Endodermal cell (in vitro differentiated cells): ENCODE measurements around the gene MARCHF3. TPM values are rescaled to one million over a fixed set of nuclear protein-coding genes. Genes with fewer than 3 reads are reported as not detected.

Experiments
- DNase-seq: peaks from one replicate; pipeline ENCODE4 v3.0.0-alpha.2; 2017
- H3K27ac ChIP-seq: 2 replicates; pipeline ENCODE4 v1.5.1; 2013; ENCODE audit warnings: mild to moderate bottlenecking, low read depth, low read length, moderate library complexity
- H3K27me3 ChIP-seq: 2 replicates; pipeline ENCODE4 v1.6.1; 2013; ENCODE audit warnings: mild to moderate bottlenecking, low read length, moderate library complexity; ENCODE audit not compliant: insufficient read depth, control insufficient read depth, poor library complexity, severe bottlenecking
- H3K36me3 ChIP-seq: 2 replicates; pipeline ENCODE4 v1.7.0; 2013; ENCODE audit warnings: mild to moderate bottlenecking, low read length, moderate library complexity; ENCODE audit not compliant: control insufficient read depth, insufficient read depth
- H3K4me1 ChIP-seq: one replicate; pipeline ENCODE4 v1.7.0; 2013; ENCODE audit warnings: low read length; ENCODE audit not compliant: control insufficient read depth, insufficient read depth
- H3K4me3 ChIP-seq: 2 replicates; pipeline ENCODE4 v1.5.1; 2013; ENCODE audit warnings: mild to moderate bottlenecking, low read length, moderate library complexity
- H3K9ac ChIP-seq: 2 replicates; pipeline ENCODE4 v1.6.1; 2013; ENCODE audit warnings: mild to moderate bottlenecking, low read length, moderate library complexity; ENCODE audit not compliant: poor library complexity, severe bottlenecking; ENCODE audit errors: extremely low read depth
- H3K9me3 ChIP-seq: 2 replicates; pipeline ENCODE4 v1.6.1; 2013; ENCODE audit warnings: mild to moderate bottlenecking, low read length, moderate library complexity; ENCODE audit not compliant: control insufficient read depth
- H3K27ac Mint-ChIP-seq: 2 replicates; pipeline ENCODE4 v1.8.0; 2020; ENCODE audit warnings: mixed read lengths
- H3K27me3 Mint-ChIP-seq: 2 replicates; pipeline ENCODE4 v1.8.0; 2021; ENCODE audit warnings: mild to moderate bottlenecking, mixed read lengths; ENCODE audit not compliant: insufficient read depth
- H3K36me3 Mint-ChIP-seq: 2 replicates; pipeline ENCODE4 v1.8.0; 2020; ENCODE audit warnings: low read depth, mixed read lengths
- H3K4me1 Mint-ChIP-seq: 2 replicates; pipeline ENCODE4 v1.8.0; 2020; ENCODE audit warnings: mixed read lengths
- H3K4me3 Mint-ChIP-seq: 2 replicates; pipeline ENCODE4 v1.8.0; 2020; ENCODE audit warnings: mild to moderate bottlenecking, moderate library complexity, mixed read lengths
- H3K9me3 Mint-ChIP-seq: 2 replicates; pipeline ENCODE4 v1.8.0; 2020; ENCODE audit warnings: mild to moderate bottlenecking, mixed read lengths
- WGBS, 2 experiments: methylation state at CpG; one replicate each; pipeline versions ENCODE4 v1.1.5 to v1.1.7; 2013; ENCODE audit warnings: missing lambda C conversion rate in 2 of 2, mixed read lengths in 1 of 2; ENCODE audit not compliant: insufficient coverage in 1 of 2, insufficient read length in 1 of 2; 5-methylcytosine and 5-hydroxymethylcytosine counted together
- total RNA-seq, 2 donors: library from RNA; stranded (reverse); fragmentation: NEBNext Ultra II Directional in 1 of 2; extraction: Animal tissue kit (Norgen Biotek cat#: 25700) in 1 of 2; gene quantifications; 2 replicates in 1 of 2; 3 replicates in 1 of 2; pipeline ENCODE4 v1.2.1, GENCODE V29; 2021
- TF ChIP-seq, protein P1 (sequence below): fragments of 200-600 bp; sonication (generic); conservative IDR thresholded peaks from 2 replicates; pipeline ENCODE4 v1.5.0; 2021; ENCODE audit warnings: antibody characterized with exemption, mild to moderate bottlenecking

The MARCHF3 gene
- total RNA-seq, 2 donors from 2014 or later: 4.4 to 11.3 TPM

DNA sequence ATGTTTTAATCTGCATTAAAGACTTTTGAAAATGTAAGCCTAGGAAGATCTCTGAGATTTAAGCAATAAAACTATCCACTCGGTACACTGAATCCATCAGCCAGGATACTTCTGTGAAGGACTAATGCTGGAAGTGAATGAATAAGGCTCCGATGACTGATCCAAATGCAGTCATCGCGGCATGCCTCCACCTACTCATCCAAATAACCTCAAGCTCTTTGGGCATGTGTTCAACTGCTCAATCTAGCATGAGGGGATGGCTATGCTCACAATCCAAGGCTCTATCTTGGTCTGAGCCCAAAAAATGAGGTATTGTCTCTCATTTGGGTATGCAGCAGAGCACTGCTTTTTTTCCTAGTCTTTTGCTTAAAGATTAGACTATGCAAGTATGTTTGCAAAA is 19.2 kb downstream of the MARCHF3 start:
- WGBS, 2 experiments: 95 to 100% methylated on average over 2 to 4 of the region's 4 CpGs
- Histone ChIP-seq H3K27ac (no peak overlapping the region), H3K9me3 (no peaks in the 10 kb centered on the region), H3K36me3 (no peaks in the 10 kb centered on the region), H3K4me3 (no peak overlapping the region), H3K4me1 (no peaks in the 10 kb centered on the region), H3K9ac (no peak overlapping the region), H3K27me3 (no peaks in the 10 kb centered on the region)
- H3K36me3 Mint-ChIP-seq: no peaks in the 10 kb centered on the region
- H3K27ac Mint-ChIP-seq: no peak overlapping the region
- H3K27me3 Mint-ChIP-seq: no peaks in the 10 kb centered on the region
- no peak for DNase-seq
- H3K4me1 Mint-ChIP-seq: peaks cover 10% of the 10 kb centered on the region
- TF ChIP-seq, protein P1, sequence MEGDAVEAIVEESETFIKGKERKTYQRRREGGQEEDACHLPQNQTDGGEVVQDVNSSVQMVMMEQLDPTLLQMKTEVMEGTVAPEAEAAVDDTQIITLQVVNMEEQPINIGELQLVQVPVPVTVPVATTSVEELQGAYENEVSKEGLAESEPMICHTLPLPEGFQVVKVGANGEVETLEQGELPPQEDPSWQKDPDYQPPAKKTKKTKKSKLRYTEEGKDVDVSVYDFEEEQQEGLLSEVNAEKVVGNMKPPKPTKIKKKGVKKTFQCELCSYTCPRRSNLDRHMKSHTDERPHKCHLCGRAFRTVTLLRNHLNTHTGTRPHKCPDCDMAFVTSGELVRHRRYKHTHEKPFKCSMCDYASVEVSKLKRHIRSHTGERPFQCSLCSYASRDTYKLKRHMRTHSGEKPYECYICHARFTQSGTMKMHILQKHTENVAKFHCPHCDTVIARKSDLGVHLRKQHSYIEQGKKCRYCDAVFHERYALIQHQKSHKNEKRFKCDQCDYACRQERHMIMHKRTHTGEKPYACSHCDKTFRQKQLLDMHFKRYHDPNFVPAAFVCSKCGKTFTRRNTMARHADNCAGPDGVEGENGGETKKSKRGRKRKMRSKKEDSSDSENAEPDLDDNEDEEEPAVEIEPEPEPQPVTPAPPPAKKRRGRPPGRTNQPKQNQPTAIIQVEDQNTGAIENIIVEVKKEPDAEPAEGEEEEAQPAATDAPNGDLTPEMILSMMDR: no peak
- H3K4me3 Mint-ChIP-seq: no peak overlapping the region
- no peaks in the 10 kb centered on the region for H3K9me3 Mint-ChIP-seq

DNA sequence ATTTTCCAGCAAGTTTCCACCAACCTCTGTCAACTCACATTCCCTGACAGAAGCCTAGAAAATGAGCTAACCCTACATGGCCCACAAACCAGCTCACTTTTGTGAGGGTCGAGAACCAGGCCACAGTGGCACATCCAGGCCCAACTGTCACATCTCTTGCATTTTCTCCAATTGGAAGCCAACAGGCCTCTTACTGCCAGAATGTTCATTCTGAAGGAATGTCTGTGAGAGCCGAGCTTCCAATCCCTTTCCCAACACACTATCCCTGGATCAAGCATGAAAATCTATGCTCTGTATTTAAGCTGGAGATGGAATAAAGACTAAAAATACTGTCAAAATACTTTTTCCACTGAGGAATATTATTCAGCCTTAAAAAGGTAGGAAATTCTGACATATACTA is 20.0 kb downstream of the MARCHF3 start:
- H3K9me3 ChIP-seq: no peaks in the 10 kb centered on the region
- Mint-ChIP-seq H3K27me3 (no peaks in the 10 kb centered on the region), H3K36me3 (no peaks in the 10 kb centered on the region), H3K27ac (no peak overlapping the region), H3K9me3 (no peaks in the 10 kb centered on the region), H3K4me1 (peaks cover 5% of the 10 kb centered on the region), H3K4me3 (no peak overlapping the region)
- TF ChIP-seq, protein P1: no peak
- no peak overlapping the region for H3K27ac ChIP-seq
- DNase-seq: no peak
- H3K4me3 ChIP-seq: no peak overlapping the region
- H3K4me1 ChIP-seq: no peaks in the 10 kb centered on the region
- no peaks in the 10 kb centered on the region for H3K27me3 ChIP-seq
- no peak overlapping the region for H3K9ac ChIP-seq
- H3K36me3 ChIP-seq: no peaks in the 10 kb centered on the region
- 87% methylated on average over 2 of the region's 2 CpGs; no CpG with 5 or more reads in 1 of the 2 experiments for WGBS, 2 experiments

DNA sequence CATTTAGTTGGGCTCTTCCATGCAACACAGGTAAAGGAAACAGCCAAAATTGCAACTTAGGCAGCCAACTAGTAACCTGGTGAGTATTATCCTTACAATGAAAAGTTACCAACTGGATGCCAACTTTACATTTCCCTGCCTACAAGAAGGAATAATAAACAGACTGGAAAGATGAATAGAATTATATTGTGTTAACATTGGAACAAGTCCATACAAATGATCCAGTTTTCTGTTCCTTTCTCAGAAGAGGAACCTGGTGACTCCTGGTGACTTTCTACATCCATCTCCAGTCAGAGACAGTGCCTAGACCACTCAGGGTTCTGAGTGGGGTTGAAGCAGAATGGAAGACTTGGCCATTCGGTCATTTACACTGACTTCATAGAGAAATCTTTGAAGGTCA is 20.6 kb downstream of the MARCHF3 start:
- no peaks in the 10 kb centered on the region for H3K36me3 Mint-ChIP-seq
- H3K4me1 Mint-ChIP-seq: peaks cover 2% of the 10 kb centered on the region
- DNase-seq: no peak

More for the DNA sequence above, 20.6 kb downstream of the MARCHF3 start:
- no peak overlapping the region for H3K27ac Mint-ChIP-seq
- H3K4me1 ChIP-seq: no peaks in the 10 kb centered on the region
- WGBS, 2 experiments: 95 to 100% methylated on average over 1 of the region's 1 CpG
- no peak overlapping the region for H3K4me3 ChIP-seq
- no peaks in the 10 kb centered on the region for H3K36me3 ChIP-seq
- no peak overlapping the region for H3K27ac ChIP-seq
- no peaks in the 10 kb centered on the region for H3K27me3 ChIP-seq
- no peak overlapping the region for H3K4me3 Mint-ChIP-seq
- no peaks in the 10 kb centered on the region for H3K9me3 ChIP-seq
- H3K9ac ChIP-seq: no peak overlapping the region
- H3K27me3 Mint-ChIP-seq: no peaks in the 10 kb centered on the region
- H3K9me3 Mint-ChIP-seq: no peaks in the 10 kb centered on the region
- TF ChIP-seq, protein P1: no peak
